SK-N-SH (cell line): ENCODE measurements around the gene SHKBP1. TPM values are rescaled to one million over a fixed set of nuclear protein-coding genes. Genes with fewer than 3 reads are reported as not detected.

Experiments used
- CTCF ChIA-PET: fragments of 300-600, 350-600 bp; formaldehyde crosslinking; extraction: SDS; loops from one replicate; lab custom pipeline; 2021; lab: Yijun Ruan, JAX
- POLR2A ChIA-PET: fragments of 350-600 bp; sonication (Branson Sonifier 250); formaldehyde crosslinking; extraction: SDS; loops from one replicate; lab custom pipeline; 2020; ENCODE audit warnings: antibody characterized with exemption, inconsistent platforms; lab: Yijun Ruan, JAX
- DNase-seq: peaks from one replicate; pipeline ENCODE4 v3.0.0; 2012
- H2AFZ ChIP-seq: fragments of 200-600 bp; sonication (generic); 2 replicates; pipeline ENCODE4 v1.8.1; 2016; ENCODE audit warnings: antibody characterized with exemption, mild to moderate bottlenecking, low read depth
- H3F3A ChIP-seq: fragments of 200-600 bp; sonication (generic); replicated peaks from 2 replicates; pipeline ENCODE3; 2016; ENCODE audit warnings: antibody characterized with exemption, mild to moderate bottlenecking; ENCODE audit not compliant: insufficient read depth
- H3K27ac ChIP-seq, 2 experiments: fragments of 200-500 bp in 1 of 2; fragments of 200-600 bp in 1 of 2; sonication (Bioruptor generic) in 1 of 2; sonication (generic), shearing (Covaris generic) in 1 of 2; 2 replicates each; pipeline versions ENCODE4 v1.5.1 to v1.6.1; 2014 to 2016; ENCODE audit warnings: low read depth in 2 of 2, inconsistent platforms in 1 of 2, low read length in 1 of 2, mild to moderate bottlenecking in 1 of 2, mixed read lengths in 1 of 2
- H3K27me3 ChIP-seq: fragments of 200-600 bp; sonication (generic), shearing (Covaris generic); 2 replicates; pipeline ENCODE4 v1.6.1; 2016; ENCODE audit warnings: mixed run types; ENCODE audit not compliant: insufficient read depth
- H3K36me3 ChIP-seq, 2 experiments: fragments of 200-500 bp in 1 of 2; fragments of 200-600 bp in 1 of 2; sonication (Bioruptor generic) in 1 of 2; sonication (generic) in 1 of 2; replicated peaks in 1 of 2; 2 replicates each; pipeline versions ENCODE3 to v1.5.1; 2014 to 2016; ENCODE audit warnings: low read length in 1 of 2, mild to moderate bottlenecking in 1 of 2; ENCODE audit not compliant: insufficient read depth in 2 of 2, control insufficient read depth in 1 of 2
- H3K4me1 ChIP-seq, 2 experiments: fragments of 200-500 bp in 1 of 2; fragments of 200-600 bp in 1 of 2; sonication (Bioruptor generic) in 1 of 2; sonication (generic), shearing (Covaris generic) in 1 of 2; 2 replicates each; pipeline versions ENCODE4 v1.5.1 to v1.6.1; 2014 to 2016; ENCODE audit warnings: low read depth in 1 of 2, low read length in 1 of 2, mixed run types in 1 of 2; ENCODE audit not compliant: insufficient read depth in 2 of 2, control insufficient read depth in 1 of 2
- H3K4me2 ChIP-seq: fragments of 200-600 bp; sonication (generic), shearing (Covaris generic); 2 replicates; pipeline ENCODE4 v1.6.1; 2017; ENCODE audit warnings: mixed run types
- H3K4me3 ChIP-seq, 2 experiments: fragments of 200-500 bp in 1 of 2; fragments of 200-600 bp in 1 of 2; sonication (Bioruptor generic) in 1 of 2; sonication (generic), shearing (Covaris generic) in 1 of 2; 2 replicates each; pipeline versions ENCODE4 v1.5.1 to v1.8.1; 2014 to 2016; ENCODE audit warnings: low read depth in 2 of 2, inconsistent platforms in 1 of 2, low read length in 1 of 2, mild to moderate bottlenecking in 1 of 2, mixed read lengths in 1 of 2, moderate library complexity in 1 of 2
- H3K79me2 ChIP-seq: fragments of 200-600 bp; sonication (generic); 2 replicates; pipeline ENCODE4 v1.8.1; 2017; ENCODE audit warnings: mild to moderate bottlenecking; ENCODE audit not compliant: insufficient read depth
- H3K9ac ChIP-seq: fragments of 200-600 bp; sonication (generic); 2 replicates; pipeline ENCODE4 v1.6.1; 2017; ENCODE audit warnings: mixed run types
- H3K9me2 ChIP-seq: fragments of 200-600 bp; sonication (generic); 2 replicates; pipeline ENCODE4 v1.6.1; 2017; ENCODE audit warnings: mixed run types
- H3K9me3 ChIP-seq: fragments of 200-600 bp; sonication (generic); 2 replicates; pipeline ENCODE4 v1.6.1; 2017; ENCODE audit warnings: mixed run types, mild to moderate bottlenecking, moderate library complexity
- H4K20me1 ChIP-seq: fragments of 200-600 bp; sonication (generic); 2 replicates; pipeline ENCODE4 v1.6.1; 2017; ENCODE audit warnings: mild to moderate bottlenecking, mixed run types; ENCODE audit not compliant: insufficient read depth
- GABPA ChIP-seq: IDR thresholded peaks from 2 replicates; pipeline ENCODE4 v1.4.0; 2012; ENCODE audit warnings: low read depth, mild to moderate bottlenecking
- JUND ChIP-seq: IDR thresholded peaks from 2 replicates; pipeline ENCODE4 v1.4.0; 2012
- MAX ChIP-seq: IDR thresholded peaks from 2 replicates; pipeline ENCODE4 v1.4.0; 2012; ENCODE audit warnings: low read depth
- NRF1 ChIP-seq: IDR thresholded peaks from 2 replicates; pipeline ENCODE4 v1.6.1; 2012; ENCODE audit warnings: low read depth, mild to moderate bottlenecking, low read length
- SIN3A ChIP-seq: IDR thresholded peaks from 2 replicates; pipeline ENCODE4 v1.6.1; 2012; ENCODE audit warnings: low read depth, mild to moderate bottlenecking, low read length, moderate library complexity, borderline replicate concordance
- WGBS: methylation state at CpG from one replicate; pipeline ENCODE4 v1.1.6; 2017; ENCODE audit warnings: low lambda C conversion rate; 5-methylcytosine and 5-hydroxymethylcytosine counted together
- polyA plus RNA-seq, 3 experiments: library from polyadenylated mRNA; depleted of rRNA; stranded (reverse); fragments of >200 nt; gene quantifications; 2 replicates each; pipeline ENCODE4 v1.2.3, GENCODE V29; 2012
- TF ChIP-seq, protein P1 (sequence below): IDR thresholded peaks from 2 replicates; pipeline ENCODE4 v1.6.1; 2012; ENCODE audit warnings: mild to moderate bottlenecking, low read depth, low read length, moderate library complexity
- TF ChIP-seq, protein P2 (sequence below): fragments of 150-350 bp; IDR thresholded peaks from 2 replicates; pipeline ENCODE4 v1.6.1; 2017; ENCODE audit warnings: antibody characterized with exemption, low read length, low read depth, borderline replicate concordance
- TF ChIP-seq, protein P3 (sequence below): fragments of 200-600 bp; sonication (generic); IDR thresholded peaks from 2 replicates; pipeline ENCODE4 v1.6.1; 2017; ENCODE audit warnings: antibody characterized with exemption, mild to moderate bottlenecking, moderate library complexity

Gene SHKBP1
- polyA plus RNA-seq, 1 of the 3 experiments (the other 2 are of a cell fraction), result 62.7 TPM

DNA sequence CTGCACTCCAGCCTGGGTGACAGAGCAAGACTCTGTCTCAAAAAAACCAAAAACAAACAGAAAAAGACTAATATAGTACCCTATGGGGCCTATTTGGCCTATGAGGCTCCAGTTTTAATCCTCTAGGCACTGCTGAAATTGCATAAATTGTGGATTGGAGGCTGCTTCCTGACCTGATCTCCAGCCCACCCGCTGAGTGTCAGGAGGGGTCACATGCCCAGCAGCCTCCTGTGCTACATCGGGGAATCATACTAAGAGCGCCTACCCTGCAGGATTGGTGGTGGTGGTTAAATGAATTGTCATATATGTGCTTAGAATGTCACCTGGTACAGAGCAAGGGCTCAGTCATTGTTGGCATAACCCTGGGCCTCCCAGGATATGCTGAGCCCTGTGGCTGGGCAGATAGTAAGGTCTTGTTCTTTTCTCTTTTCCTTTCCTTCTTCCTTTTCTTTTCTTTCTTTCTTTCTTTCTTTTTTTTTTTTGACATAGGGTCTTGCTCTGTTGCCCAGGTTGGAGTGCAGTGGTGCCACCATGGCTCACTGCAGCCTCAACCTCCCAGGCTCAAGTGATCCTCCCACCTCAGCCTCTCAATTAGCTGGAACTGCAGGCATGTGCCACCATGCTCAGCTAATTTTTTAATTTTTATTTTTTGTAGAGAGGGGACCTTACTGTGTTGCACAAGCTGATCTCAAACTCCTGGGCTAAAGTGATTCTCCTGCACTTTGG, 55.8 kb downstream of the SHKBP1 start (continued):
- TF ChIP-seq, protein P1, sequence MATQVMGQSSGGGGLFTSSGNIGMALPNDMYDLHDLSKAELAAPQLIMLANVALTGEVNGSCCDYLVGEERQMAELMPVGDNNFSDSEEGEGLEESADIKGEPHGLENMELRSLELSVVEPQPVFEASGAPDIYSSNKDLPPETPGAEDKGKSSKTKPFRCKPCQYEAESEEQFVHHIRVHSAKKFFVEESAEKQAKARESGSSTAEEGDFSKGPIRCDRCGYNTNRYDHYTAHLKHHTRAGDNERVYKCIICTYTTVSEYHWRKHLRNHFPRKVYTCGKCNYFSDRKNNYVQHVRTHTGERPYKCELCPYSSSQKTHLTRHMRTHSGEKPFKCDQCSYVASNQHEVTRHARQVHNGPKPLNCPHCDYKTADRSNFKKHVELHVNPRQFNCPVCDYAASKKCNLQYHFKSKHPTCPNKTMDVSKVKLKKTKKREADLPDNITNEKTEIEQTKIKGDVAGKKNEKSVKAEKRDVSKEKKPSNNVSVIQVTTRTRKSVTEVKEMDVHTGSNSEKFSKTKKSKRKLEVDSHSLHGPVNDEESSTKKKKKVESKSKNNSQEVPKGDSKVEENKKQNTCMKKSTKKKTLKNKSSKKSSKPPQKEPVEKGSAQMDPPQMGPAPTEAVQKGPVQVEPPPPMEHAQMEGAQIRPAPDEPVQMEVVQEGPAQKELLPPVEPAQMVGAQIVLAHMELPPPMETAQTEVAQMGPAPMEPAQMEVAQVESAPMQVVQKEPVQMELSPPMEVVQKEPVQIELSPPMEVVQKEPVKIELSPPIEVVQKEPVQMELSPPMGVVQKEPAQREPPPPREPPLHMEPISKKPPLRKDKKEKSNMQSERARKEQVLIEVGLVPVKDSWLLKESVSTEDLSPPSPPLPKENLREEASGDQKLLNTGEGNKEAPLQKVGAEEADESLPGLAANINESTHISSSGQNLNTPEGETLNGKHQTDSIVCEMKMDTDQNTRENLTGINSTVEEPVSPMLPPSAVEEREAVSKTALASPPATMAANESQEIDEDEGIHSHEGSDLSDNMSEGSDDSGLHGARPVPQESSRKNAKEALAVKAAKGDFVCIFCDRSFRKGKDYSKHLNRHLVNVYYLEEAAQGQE, result no peak
- no peak for TF ChIP-seq MAX

DNA sequence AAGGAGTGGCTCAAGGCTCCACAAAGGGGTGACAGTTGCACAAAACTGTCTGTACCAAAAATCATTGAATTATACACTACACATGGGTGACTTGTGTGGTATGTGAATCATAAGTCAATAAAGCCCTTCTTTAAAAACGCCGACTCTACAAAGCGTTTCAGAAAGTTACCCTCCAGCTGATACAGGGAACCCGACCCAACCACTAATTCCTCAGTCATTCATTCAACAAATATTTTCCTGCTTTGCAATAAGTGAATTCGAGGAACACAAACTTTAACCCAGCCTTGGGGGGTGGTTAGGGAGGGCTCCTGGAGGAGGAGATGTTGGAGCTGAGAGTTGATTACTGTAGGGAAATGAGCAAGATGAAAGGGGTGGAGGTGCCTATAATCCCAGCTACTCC, 56.5 kb downstream of the SHKBP1 start:
- Histone ChIP-seq H3K9me3 (no peaks in the 10 kb centered on the region), H3K36me3 (no peaks in the 10 kb centered on the region)

More for the DNA sequence above, 56.5 kb downstream of the SHKBP1 start:
- WGBS, result 64% methylated on average over 5 of the region's 5 CpGs
- ChIA-PET POLR2A (no interaction called here), CTCF (interaction anchor here (1.0 to 7.5 kb wide), 8 partner anchors 14 to 169 kb away, joined by 3 to 176 read pairs (median 22); partner anchors contain the start of genes BLVRB and LTBP4)
- no peak for DNase-seq
- H3K9me2 ChIP-seq, result no peaks in the 10 kb centered on the region
- no peaks in the 10 kb centered on the region for H4K20me1 ChIP-seq
- no peak overlapping the region for H3K4me3 ChIP-seq
- H3K27me3 ChIP-seq, result no peaks in the 10 kb centered on the region
- no peak overlapping the region for H3K4me2 ChIP-seq
- H3K79me2 ChIP-seq, result no peaks in the 10 kb centered on the region
- H3K9ac ChIP-seq, result no peak overlapping the region
- no peaks in the 10 kb centered on the region for H3F3A ChIP-seq
- H3K4me1 ChIP-seq, result peaks cover 0 to 3% of the 10 kb centered on the region in 2 experiments; a peak in 1 of 4 replicates
- no peak overlapping the region for H2AFZ ChIP-seq
- TF ChIP-seq GABPA (no peak), SIN3A (no peak), JUND (no peak), NRF1 (no peak), MAX (no peak)
- TF ChIP-seq, protein P2, sequence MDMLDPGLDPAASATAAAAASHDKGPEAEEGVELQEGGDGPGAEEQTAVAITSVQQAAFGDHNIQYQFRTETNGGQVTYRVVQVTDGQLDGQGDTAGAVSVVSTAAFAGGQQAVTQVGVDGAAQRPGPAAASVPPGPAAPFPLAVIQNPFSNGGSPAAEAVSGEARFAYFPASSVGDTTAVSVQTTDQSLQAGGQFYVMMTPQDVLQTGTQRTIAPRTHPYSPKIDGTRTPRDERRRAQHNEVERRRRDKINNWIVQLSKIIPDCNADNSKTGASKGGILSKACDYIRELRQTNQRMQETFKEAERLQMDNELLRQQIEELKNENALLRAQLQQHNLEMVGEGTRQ, result no peak
- TF ChIP-seq, protein P3, sequence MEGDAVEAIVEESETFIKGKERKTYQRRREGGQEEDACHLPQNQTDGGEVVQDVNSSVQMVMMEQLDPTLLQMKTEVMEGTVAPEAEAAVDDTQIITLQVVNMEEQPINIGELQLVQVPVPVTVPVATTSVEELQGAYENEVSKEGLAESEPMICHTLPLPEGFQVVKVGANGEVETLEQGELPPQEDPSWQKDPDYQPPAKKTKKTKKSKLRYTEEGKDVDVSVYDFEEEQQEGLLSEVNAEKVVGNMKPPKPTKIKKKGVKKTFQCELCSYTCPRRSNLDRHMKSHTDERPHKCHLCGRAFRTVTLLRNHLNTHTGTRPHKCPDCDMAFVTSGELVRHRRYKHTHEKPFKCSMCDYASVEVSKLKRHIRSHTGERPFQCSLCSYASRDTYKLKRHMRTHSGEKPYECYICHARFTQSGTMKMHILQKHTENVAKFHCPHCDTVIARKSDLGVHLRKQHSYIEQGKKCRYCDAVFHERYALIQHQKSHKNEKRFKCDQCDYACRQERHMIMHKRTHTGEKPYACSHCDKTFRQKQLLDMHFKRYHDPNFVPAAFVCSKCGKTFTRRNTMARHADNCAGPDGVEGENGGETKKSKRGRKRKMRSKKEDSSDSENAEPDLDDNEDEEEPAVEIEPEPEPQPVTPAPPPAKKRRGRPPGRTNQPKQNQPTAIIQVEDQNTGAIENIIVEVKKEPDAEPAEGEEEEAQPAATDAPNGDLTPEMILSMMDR, result no peak
- TF ChIP-seq, protein P1, result no peak
- no peak overlapping the region for H3K27ac ChIP-seq
